H1 (cell line): ENCODE data around the gene L3MBTL4.

Experiments
- CEBPB ChIP-seq: IDR thresholded peaks from 2 replicates; pipeline ENCODE4 v1.6.1; 2012; ENCODE audit warnings: low read depth, low read length
- CHD1 ChIP-seq: IDR thresholded peaks from 2 replicates; pipeline ENCODE4 v1.6.1; 2012; ENCODE audit warnings: low read depth, low read length, improper control_type of control experiment
- CHD2 ChIP-seq: IDR thresholded peaks from 2 replicates; pipeline ENCODE4 v1.6.1; 2012; ENCODE audit warnings: low read length, improper control_type of control experiment
- EZH2 ChIP-seq: fragments of 200-600 bp; sonication (generic); IDR thresholded peaks from 2 replicates; pipeline ENCODE4 v1.7.1; 2012; ENCODE audit warnings: low read depth, mild to moderate bottlenecking, moderate library complexity, low read length, inconsistent platforms; ENCODE audit not compliant: severe bottlenecking
- HDAC2 ChIP-seq, 2 experiments: fragments of 300-600 bp in 1 of 2; sonication (generic) in 1 of 2; IDR thresholded peaks; 2 replicates each; pipeline ENCODE4 v1.6.1; 2011 to 2012; ENCODE audit warnings: low read depth in 2 of 2, low read length in 2 of 2, mild to moderate bottlenecking in 2 of 2, moderate library complexity in 2 of 2, borderline replicate concordance in 1 of 2, inconsistent platforms in 1 of 2
- POLR2A ChIP-seq, 2 experiments: IDR thresholded peaks; 1 replicate in 1 of 2; 2 replicates in 1 of 2; pipeline ENCODE4 v1.6.1; 2011; ENCODE audit warnings: low read depth in 2 of 2, low read length in 2 of 2, mild to moderate bottlenecking in 2 of 2; ENCODE audit errors: control extremely low read depth in 1 of 2
- POLR2AphosphoS5 ChIP-seq: IDR thresholded peaks from 2 replicates; pipeline ENCODE4 v1.6.1; 2011; ENCODE audit warnings: low read depth, low read length
- TBP ChIP-seq: IDR thresholded peaks from 2 replicates; pipeline ENCODE4 v1.6.1; 2011; ENCODE audit warnings: low read depth, low read length, improper control_type of control experiment
- TF ChIP-seq, protein P1 (sequence below), 3 experiments: IDR thresholded peaks; 1 replicate in 2 of 3; 2 replicates in 1 of 3; pipeline versions ENCODE4 v1.5.1 to v1.6.1; 2011; ENCODE audit warnings: low read length in 3 of 3, mild to moderate bottlenecking in 3 of 3, inconsistent platforms in 2 of 3, low read depth in 1 of 3, moderate library complexity in 1 of 3; ENCODE audit not compliant: insufficient read depth in 1 of 3; ENCODE audit errors: control extremely low read depth in 1 of 3

DNA sequence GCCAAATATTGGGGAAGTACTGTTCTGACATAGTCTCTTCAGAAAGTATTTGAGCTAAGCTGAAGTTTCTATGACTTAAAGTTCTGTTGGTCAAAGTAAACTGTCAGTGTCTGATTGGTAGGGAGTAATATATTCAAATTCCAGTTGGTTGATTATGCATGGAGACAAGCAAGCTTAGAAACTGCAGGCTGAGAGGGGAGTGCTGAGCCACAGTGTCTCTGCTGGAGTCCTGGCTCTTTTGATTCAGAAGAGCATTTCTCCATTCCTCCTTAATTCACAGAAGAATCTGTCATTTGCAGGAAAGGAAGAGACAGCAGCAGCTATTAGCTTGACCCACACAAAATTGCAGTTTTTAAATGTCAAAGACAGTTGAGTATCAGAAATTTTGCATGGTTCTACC is 318.0 kb downstream of the L3MBTL4 start:
- TF ChIP-seq, protein P1, sequence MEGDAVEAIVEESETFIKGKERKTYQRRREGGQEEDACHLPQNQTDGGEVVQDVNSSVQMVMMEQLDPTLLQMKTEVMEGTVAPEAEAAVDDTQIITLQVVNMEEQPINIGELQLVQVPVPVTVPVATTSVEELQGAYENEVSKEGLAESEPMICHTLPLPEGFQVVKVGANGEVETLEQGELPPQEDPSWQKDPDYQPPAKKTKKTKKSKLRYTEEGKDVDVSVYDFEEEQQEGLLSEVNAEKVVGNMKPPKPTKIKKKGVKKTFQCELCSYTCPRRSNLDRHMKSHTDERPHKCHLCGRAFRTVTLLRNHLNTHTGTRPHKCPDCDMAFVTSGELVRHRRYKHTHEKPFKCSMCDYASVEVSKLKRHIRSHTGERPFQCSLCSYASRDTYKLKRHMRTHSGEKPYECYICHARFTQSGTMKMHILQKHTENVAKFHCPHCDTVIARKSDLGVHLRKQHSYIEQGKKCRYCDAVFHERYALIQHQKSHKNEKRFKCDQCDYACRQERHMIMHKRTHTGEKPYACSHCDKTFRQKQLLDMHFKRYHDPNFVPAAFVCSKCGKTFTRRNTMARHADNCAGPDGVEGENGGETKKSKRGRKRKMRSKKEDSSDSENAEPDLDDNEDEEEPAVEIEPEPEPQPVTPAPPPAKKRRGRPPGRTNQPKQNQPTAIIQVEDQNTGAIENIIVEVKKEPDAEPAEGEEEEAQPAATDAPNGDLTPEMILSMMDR (IDR thresholded peaks at IDR 0.05; ENCODE audit: control extremely low read depth in 1 of 3, insufficient read depth in 1 of 3, low read depth in 1 of 3, low read length in 3 of 3): no peak
- TF ChIP-seq HDAC2 (IDR thresholded peaks at IDR 0.05; ENCODE audit: borderline replicate concordance in 1 of 2, low read depth in 2 of 2, low read length in 2 of 2) (no peak), POLR2A (IDR thresholded peaks at IDR 0.05; ENCODE audit: control extremely low read depth in 1 of 2, low read depth in 2 of 2, low read length in 2 of 2) (no peak), CHD2 (no peak), TBP (no peak), EZH2 (no peak), CHD1 (no peak), POLR2AphosphoS5 (no peak), CEBPB (no peak)
